ENCODE data around the gene ADAMTSL4. TPM values are rescaled to one million over a fixed set of nuclear protein-coding genes. Genes with fewer than 3 reads are reported as not detected.
A peak's percentile ranks its signal among the peaks of the same experiment; 100 is the strongest.

ADAMTSL4 gene
- 0.32 and 0.44 TPM in 2 replicates for total RNA-seq
- long read RNA-seq: 0 reads

GRCh38 chr1:150548632-150549495, at the start of gene ADAMTSL4:
ADAMTSL4 (plus strand) TSS chr1:150549408; CDS start chr1:150552289, 2,881 bp downstream.
- DNase-seq (ENCODE audit: low read depth, low spot score): peak; percentile 50

DNA sequence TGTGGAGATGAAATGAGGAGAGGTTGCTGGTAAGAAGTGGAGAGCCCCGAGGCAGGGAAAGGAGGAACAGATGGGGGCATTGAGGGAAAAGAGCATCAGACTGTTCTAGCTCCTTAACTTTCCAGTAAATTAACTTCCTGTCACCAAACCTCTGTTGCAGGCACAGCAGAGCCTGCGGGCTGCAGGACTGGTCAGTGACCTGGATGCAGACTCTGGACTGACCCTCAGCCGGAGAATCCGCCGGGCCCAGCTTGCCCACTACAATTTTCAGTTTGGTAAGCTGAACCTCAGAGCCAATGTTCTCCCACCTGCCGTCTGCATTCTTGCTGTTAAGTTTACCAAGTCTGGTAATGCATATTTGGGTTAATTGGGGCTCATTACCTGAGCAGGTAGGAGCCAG, 43.8 kb upstream of the ADAMTSL4 start:
- no peaks in the 10 kb centered on the region for H3K27me3 Mint-ChIP-seq (ENCODE audit: low read depth)
- H3K9me3 Mint-ChIP-seq: no peaks in the 10 kb centered on the region
- peak overlapping the region; percentile 78 for H3K27ac Mint-ChIP-seq (ENCODE audit: unreplicated experiment)
- no peak for DNase-seq (ENCODE audit: low read depth, low spot score)
- no peak for TF ChIP-seq CTCF (conservative IDR thresholded peaks at IDR 0.05)
- H3K4me3 Mint-ChIP-seq: no peak overlapping the region
- H3K4me1 Mint-ChIP-seq: peaks cover 36% of the 10 kb centered on the region
- H3K36me3 Mint-ChIP-seq (ENCODE audit: low read depth): peaks cover 19% of the 10 kb centered on the region

More at GRCh38 chr1:150548632-150549495, at the start of gene ADAMTSL4:
- H3K9me3 Mint-ChIP-seq: no peaks in the 10 kb centered on the region
- peaks cover 30% of the 10 kb centered on the region for H3K27me3 Mint-ChIP-seq (ENCODE audit: low read depth)
- no peak within 1 kb of the TSS for H3K27ac Mint-ChIP-seq (ENCODE audit: unreplicated experiment)
- TF ChIP-seq CTCF (conservative IDR thresholded peaks at IDR 0.05): peak; percentile 35
- H3K36me3 Mint-ChIP-seq (ENCODE audit: low read depth): no peaks in the 10 kb centered on the region
- H3K4me1 Mint-ChIP-seq: peaks cover 20% of the 10 kb centered on the region
- H3K4me3 Mint-ChIP-seq: peak within 1 kb of the TSS; percentile 86

DNA sequence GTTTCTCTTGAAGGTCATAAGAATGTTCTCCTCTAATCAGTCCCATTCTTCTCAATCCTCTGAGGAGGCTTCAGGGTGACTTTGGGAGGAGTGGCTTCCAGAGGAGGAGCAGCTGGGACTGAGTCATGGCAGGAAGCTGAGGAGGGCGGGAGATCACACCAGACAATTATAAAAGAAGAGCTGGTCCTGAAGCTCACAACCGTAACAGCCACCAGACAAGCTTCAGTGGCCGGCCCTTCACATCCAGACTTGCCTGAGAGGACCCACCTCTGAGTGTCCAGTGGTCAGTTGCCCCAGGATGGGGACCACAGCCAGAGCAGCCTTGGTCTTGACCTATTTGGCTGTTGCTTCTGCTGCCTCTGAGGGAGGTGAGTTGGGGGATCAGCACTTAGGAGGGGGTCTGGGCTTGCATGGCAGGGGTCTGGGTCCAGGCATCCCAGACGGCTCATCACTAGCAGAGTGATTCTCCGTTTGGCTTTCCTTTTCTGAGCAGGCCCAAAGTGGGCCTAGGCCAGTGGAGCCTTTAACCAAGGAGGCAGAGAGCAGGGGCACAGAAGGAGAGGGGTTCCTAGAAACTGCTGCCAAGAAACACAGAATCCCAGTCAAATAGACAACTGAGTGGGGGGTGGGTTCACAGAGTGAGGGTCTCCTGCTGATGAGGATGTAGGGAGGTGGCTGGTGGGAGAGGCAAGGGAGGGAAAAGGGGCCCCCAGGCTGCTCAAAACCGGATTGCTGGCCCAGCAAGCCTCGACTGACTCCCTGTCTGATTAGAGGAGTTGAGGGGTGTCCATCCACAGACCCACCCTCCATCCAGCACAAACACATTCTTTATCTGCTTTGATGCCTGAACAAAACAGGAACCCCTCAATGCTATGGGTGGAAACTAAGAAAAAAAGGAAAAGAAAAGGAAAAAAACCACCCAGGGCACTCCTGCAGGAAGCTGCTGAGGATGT, 41.0 kb upstream of the ADAMTSL4 start, which contains the start of gene ECM1:
Gene ECM1, plus strand, starts transcription at position 198 of the 953 bp plus-strand sequence. Its CDS starts 101 bp downstream, at position 299.
- Mint-ChIP-seq H3K4me3 (peak within 1 kb of the TSS; percentile 23), H3K4me1 (peaks cover 36% of the 10 kb centered on the region), H3K9me3 (no peaks in the 10 kb centered on the region), H3K27ac (ENCODE audit: unreplicated experiment) (peak within 1 kb of the TSS; percentile 62), H3K36me3 (ENCODE audit: low read depth) (peaks cover 17% of the 10 kb centered on the region), H3K27me3 (ENCODE audit: low read depth) (no peaks in the 10 kb centered on the region)
- DNase-seq (ENCODE audit: low read depth, low spot score): no peak
- TF ChIP-seq CTCF (conservative IDR thresholded peaks at IDR 0.05): no peak

DNA sequence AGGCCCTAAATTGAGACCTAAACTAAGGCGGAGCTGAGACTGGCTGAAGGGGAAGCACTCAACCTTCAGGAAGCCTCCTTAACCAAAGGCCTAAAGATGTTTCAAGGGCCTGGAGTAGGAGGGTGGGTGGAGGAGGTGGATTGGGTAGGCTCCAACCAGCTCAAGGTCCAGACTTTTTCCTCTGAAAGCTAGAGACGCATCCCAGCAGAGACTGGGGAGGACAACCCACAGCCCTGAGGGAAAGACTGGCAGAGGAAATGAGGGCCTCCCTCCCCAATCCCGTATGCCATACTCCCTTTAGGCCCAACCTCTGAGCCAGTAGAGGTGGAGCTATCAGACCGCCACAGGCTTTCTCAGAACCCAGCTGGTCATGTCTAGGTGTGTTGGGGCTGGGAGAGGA, 40.2 kb upstream of the ADAMTSL4 start:
- H3K4me3 Mint-ChIP-seq: peak overlapping the region; percentile 23
- no peak for DNase-seq (ENCODE audit: low read depth, low spot score)
- H3K36me3 Mint-ChIP-seq (ENCODE audit: low read depth): peaks cover 15% of the 10 kb centered on the region
- H3K27ac Mint-ChIP-seq (ENCODE audit: unreplicated experiment): no peak overlapping the region
- peaks cover 36% of the 10 kb centered on the region for H3K4me1 Mint-ChIP-seq
- no peak for TF ChIP-seq CTCF (conservative IDR thresholded peaks at IDR 0.05)
- no peaks in the 10 kb centered on the region for H3K9me3 Mint-ChIP-seq
- H3K27me3 Mint-ChIP-seq (ENCODE audit: low read depth): no peaks in the 10 kb centered on the region

- no peak overlapping the region for H3K27ac Mint-ChIP-seq (ENCODE audit: unreplicated experiment)
- DNase-seq (ENCODE audit: low read depth, low spot score): no peak
- TF ChIP-seq CTCF (conservative IDR thresholded peaks at IDR 0.05): no peak
- peaks cover 2% of the 10 kb centered on the region for H3K36me3 Mint-ChIP-seq (ENCODE audit: low read depth)
- H3K4me3 Mint-ChIP-seq: no peak overlapping the region
- peaks cover 4% of the 10 kb centered on the region for H3K27me3 Mint-ChIP-seq (ENCODE audit: low read depth)
- peaks cover 40% of the 10 kb centered on the region for H3K4me1 Mint-ChIP-seq
- H3K9me3 Mint-ChIP-seq: no peaks in the 10 kb centered on the region
These were observed 37.7 kb upstream of the ADAMTSL4 start for GRCh38 chr1:150511551-150511950.
